GM12872 (cell line): ENCODE results near the gene HSD11B1L.

Source experiments
- TF ChIP-seq, protein P1 (sequence below): IDR thresholded peaks from 3 replicates; pipeline ENCODE4 v1.5.1; 2011; ENCODE audit warnings: low read depth, mild to moderate bottlenecking, low read length, moderate library complexity; ENCODE audit not compliant: insufficient read depth

The HSD11B1L gene

DNA sequence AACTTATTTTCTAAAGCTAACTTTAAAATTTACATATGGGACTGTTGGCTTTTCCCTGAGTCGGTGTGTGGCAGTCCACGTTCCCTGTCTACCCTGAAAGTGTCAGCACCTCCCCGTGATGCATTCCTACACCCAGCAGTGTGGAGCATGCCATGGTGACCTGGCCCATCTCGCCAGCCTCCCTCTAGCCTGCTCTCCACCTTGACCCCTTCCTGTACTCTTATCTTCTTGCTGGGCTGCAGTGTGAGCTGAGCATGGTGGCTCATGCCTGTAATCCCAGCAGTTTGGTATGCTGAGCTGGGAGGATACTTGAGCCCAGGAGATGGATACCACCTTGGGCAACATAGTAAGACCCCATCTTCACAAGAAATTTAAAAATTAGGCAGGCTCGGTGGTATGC is 25.9 kb upstream of the HSD11B1L start:
- TF ChIP-seq, protein P1, sequence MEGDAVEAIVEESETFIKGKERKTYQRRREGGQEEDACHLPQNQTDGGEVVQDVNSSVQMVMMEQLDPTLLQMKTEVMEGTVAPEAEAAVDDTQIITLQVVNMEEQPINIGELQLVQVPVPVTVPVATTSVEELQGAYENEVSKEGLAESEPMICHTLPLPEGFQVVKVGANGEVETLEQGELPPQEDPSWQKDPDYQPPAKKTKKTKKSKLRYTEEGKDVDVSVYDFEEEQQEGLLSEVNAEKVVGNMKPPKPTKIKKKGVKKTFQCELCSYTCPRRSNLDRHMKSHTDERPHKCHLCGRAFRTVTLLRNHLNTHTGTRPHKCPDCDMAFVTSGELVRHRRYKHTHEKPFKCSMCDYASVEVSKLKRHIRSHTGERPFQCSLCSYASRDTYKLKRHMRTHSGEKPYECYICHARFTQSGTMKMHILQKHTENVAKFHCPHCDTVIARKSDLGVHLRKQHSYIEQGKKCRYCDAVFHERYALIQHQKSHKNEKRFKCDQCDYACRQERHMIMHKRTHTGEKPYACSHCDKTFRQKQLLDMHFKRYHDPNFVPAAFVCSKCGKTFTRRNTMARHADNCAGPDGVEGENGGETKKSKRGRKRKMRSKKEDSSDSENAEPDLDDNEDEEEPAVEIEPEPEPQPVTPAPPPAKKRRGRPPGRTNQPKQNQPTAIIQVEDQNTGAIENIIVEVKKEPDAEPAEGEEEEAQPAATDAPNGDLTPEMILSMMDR = no peak

GRCh38 chr19:5655412-5655811 is 25.4 kb upstream of the HSD11B1L start:
- TF ChIP-seq, protein P1 = no peak

- TF ChIP-seq, protein P1 = no peak
Measured at GRCh38 chr19:5661483-5661882, 19.3 kb upstream of the HSD11B1L start.

DNA sequence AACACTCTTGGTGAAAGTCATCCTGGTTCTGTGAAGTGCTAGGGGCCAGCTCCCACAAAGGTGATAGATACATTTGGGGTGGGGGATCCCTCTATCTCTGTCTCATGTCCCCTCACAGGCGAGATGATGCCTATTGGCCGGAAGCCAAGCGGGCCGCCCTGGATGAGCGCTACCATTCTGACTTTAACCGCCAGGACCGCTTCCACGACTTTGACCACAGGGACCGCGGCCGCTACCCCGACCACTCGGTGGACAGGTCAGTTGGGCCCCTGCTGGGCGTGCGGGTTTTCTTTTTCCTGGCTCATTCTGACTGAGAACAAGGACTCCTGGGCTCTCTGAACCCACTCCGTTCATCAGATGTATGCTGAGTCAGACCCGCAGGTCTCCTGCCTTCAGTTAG is 16.9 kb upstream of the HSD11B1L start:
- TF ChIP-seq, protein P1 = no peak

DNA sequence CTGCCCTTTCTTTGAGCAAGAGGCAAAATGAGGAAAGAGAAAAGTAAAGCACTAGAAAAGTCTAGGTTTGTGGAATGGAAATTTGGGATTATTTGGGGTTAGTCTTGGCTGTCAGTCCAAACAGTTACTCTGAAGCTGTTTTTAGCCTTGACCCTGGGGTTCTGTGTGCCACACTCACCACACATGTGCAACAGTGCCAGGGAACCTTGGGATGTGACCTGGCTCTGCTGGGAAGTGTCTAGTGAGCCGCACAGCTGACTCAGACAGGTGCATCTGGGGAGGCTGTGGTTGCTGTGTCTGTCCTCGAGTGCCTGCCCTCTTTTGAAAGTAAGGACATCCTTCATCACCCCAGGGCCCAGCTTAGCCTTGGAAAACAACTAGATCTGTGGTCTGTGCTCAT is 16.3 kb upstream of the HSD11B1L start:
- TF ChIP-seq, protein P1 = no peak

- TF ChIP-seq, protein P1 = peak; percentile 28; the same call in 1 of the 3 replicates
Measured at GRCh38 chr19:5665781-5666513, 14.9 kb upstream of the HSD11B1L start.

DNA sequence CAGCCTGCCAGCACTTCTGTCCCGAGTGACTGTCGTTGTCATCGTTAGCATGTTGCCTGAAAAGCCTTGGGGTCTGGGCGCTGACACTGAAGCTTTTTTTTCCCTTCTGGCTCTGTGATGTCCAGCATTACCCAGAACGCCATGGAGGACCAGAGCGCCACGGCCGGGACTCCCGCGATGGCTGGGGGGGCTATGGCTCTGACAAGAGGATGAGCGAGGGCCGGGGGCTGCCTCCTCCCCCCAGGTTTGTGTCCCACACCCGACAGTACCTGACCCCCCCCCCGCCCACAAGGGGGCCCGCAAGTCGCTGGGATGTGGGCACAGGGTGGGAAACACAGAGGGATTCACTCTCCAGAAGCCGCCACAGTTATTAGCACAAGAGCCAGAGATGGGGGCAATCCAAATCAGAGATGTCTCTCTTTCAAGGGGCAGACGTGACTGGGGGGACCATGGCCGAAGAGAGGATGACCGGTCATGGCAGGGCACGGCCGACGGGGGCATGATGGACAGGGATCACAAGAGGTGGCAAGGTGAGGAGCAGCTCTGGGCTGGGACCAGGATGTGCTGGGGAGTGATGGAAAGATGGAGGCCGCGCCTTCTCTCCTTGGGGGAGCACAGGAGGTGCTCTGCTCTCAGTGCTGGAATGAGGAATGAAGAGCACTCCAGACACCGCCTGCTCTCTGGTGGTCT is 13.8 kb upstream of the HSD11B1L start:
- TF ChIP-seq, protein P1 = no peak
